Inferior parietal cortex (tissue), 1 donor: ENCODE data around the gene GMPR.

Source experiments
- DNase-seq: peaks from one replicate; pipeline ENCODE4 v3.0.0-alpha.2; 2016; ENCODE audit errors: extremely low spot score

Gene GMPR

DNA sequence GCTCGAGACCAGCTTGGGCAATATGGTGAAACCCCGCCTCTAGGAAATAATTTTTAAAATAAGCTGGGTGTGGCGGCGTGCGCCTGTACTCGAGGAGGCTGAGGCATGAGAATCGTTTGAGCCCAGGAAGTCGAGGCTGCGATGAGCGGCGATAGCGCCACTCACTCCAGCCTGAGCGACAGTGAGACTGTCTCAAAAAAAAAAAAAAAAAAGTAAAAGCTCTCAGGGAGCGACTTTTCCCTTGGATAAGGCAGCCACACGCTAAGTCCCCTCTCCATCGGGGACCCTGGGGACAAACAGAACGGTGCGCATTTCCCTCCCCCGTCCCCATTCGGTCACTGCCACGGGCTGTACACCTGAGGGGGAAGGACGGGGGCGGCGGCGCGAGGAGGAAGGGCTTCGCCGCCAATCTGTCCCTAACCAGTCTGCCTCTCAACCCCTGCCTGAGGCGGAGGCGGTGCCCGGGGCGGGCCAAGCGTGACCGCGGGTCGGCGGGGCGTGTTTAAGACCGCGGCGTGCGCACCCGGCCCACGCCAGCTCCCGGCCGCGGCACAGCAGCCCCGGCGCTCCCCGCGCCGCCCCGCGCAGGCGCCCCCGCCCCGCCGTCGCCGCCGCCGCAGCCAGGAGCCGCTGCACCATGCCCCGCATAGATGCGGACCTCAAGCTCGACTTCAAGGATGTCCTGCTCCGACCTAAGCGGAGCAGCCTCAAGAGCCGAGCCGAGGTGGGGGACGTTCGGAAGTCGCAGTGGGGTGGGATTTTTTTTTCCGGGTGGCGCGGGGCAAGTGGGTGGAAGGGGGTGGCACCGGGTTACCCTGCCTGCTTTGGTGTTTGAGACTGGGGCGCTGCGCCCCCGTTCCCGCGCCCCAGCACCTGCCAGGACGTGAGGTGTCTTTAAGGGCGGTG, at the start of gene GMPR:
TSS of gene GMPR (plus strand) at position 531 of the 906 bp plus-strand sequence. CDS start at position 638, 107 bp downstream.
- peak; percentile 37 for DNase-seq

DNA sequence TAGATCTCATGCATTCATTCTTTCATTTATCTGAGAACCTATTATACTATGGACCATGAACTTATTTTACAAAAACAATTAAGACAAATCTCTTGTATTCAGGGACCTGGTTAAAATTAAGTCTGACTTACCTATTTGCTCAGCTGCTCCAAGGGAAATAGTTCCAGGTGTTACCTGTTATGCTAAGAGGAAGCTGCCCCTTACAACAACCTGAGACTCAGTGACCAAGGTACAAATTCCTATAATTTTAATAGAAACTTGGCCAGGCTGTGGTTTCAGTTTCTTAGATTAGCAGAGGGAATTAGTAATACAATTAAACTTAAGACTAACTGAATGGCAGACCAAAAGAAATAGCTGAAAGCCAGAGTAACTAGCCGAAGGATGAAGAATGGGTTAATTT, 48.2 kb upstream of the GMPR start:
- no peak for DNase-seq

DNA sequence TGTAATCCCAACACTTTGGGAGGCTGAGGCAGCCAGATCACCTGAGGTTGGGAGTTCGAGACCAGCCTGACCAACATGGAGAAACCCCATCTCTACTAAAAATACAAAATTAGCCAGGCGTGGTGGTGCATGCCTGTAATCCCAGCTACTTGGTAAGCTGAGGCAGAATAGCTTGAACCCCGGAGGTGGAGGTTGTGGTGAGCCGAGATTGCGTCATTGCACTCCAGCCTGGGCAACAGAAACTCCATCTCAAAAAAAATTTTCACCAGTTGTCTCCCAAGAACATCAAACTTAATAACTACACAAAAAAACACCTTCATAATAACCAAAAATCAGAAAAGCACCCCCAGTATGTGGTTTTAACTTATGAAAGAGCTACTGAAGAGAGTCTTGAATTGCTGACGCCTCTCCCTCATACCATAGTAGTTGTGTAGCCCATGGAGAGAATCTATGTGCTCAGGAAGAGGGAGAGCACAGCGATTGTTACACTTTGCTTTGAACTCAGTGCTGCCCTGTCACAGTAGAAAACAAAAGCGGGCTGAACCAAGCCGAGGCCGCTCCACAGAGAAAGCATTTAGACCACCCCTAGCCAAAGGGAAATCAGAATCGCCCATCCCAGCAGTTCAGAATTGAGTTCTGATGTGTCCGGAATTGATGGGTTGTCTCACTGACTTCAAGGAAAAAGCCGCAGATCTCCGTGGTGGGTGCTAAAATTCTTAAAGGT, 42.0 kb upstream of the GMPR start:
- no peak for DNase-seq

GRCh38 chr6:16196984-16197546, 41.3 kb upstream of the GMPR start:
- no peak for DNase-seq

GRCh38 chr6:16198061-16198705, 40.2 kb upstream of the GMPR start:
- no peak for DNase-seq

- no peak for DNase-seq
These were observed 38.6 kb upstream of the GMPR start for GRCh38 chr6:16199804-16200203.

DNA sequence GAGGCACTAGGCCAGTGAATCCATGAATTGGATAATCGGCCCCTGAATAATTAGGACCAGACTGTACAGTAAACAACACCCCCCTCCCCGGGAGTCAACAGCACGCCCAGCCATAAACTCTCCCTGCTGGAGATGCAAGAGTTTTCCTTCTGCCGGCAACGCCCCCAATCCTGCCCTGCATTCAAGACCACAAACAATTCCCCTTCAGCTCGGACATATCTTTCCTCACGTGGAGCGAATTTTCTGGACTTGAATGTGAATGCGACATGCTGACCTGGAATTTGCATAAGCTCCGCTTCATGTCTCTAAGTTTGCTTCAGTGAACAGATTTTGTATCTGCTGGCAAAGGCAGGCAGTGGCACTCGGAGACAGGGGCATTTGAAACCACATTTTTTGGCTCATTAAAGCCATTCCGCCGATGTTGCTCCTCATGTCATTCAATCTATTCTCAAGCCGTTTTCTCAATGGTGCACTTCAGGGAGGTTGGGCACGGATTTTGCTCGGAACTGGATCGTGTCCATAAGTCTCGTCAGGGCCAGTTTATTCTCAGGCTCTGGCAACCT, 38.0 kb upstream of the GMPR start:
- peak; percentile 29 for DNase-seq

GRCh38 chr6:16201706-16202105, 36.7 kb upstream of the GMPR start:
- DNase-seq = no peak

DNA sequence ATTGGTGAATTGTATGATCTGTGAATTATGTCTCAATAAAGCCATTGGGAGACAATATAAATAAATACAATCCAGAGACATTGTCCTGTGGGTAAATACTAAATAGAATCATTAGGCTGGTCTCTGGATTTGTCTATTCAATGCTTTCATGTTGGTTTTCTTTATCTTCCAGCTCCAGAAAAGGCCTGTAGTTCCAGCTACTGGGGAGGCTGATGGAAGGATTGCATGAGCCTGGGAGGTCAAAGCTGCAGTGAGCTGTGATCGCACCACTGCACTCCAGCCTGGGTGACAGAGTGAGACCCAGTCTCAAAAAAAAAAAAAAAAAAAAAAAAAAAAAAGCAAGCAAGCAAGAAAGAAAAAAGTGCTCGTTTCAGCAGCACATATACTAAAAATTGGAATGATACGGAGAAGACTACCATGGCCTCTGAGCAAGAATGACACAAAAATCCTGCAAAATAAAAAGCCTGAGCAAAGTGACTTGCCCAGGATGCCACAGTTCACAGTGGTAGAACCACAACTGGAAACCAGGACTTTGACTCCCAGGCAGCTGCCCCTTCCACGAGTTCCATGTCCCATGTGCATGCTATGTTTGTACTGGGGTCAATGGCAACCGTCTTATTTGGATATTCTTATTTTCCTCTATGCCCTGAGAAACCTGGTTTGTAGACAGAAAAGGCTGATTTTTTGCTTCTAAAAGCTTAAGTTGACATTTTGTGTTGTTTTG, 33.6 kb upstream of the GMPR start:
- no peak for DNase-seq

GRCh38 chr6:16205377-16206144, 32.8 kb upstream of the GMPR start:
- DNase-seq = no peak

- DNase-seq = peak; percentile 93
These were observed 31.8 kb upstream of the GMPR start for GRCh38 chr6:16206595-16207037.

- no peak for DNase-seq
These were observed 29.4 kb upstream of the GMPR start for GRCh38 chr6:16208989-16209388.

DNA sequence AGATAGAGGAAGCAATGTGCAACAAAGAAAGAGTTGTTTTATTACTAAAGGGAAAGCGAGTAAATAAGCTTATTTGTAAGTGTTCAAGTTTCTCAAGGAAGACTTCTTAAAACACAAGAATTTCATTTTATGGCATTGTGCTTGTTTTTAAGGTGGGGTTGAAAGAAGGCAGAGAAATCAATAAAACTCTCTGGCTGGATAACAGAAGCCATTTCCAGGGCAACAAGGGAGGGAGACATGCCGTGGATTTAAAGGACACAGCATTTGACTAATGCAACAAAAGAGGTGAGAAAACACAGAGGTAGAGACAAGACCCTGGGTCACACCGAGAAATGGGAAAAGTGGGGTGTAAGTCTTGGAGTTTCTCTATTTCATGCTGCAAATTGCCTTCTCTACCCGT, 28.8 kb upstream of the GMPR start:
- no peak for DNase-seq

- DNase-seq = no peak
These were observed 26.1 kb upstream of the GMPR start for GRCh38 chr6:16212276-16212675.

GRCh38 chr6:16216501-16217155, 21.8 kb upstream of the GMPR start:
- no peak for DNase-seq

DNA sequence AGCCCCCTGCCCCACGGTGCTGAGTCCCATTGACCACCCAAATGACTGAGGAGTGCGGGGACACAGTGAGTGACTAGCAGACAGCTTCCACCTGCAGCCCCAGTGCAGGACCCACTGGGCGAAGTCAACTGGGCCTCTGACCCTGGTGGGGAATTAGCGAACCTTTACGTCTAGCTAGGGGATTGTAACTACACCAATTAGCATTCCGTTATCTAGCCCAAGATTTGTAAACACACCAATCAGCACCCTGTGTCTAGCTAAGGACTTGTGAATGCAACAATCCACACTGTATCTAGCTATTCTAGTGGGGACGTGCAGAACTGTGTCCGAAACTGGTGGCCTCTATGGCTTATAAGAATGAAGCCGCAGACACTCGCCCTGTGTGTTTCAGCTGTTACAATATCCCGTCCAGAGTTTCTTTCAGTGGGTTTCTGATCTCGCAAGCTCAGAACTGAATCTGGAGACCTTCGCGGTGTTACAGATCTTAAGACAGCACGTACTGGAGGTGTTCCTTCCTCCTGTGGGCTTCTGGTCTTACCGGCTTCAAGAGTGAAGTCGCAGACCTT, 21.1 kb upstream of the GMPR start:
- no peak for DNase-seq

- no peak for DNase-seq
These were observed 15.6 kb upstream of the GMPR start for GRCh38 chr6:16222826-16223225.

DNA sequence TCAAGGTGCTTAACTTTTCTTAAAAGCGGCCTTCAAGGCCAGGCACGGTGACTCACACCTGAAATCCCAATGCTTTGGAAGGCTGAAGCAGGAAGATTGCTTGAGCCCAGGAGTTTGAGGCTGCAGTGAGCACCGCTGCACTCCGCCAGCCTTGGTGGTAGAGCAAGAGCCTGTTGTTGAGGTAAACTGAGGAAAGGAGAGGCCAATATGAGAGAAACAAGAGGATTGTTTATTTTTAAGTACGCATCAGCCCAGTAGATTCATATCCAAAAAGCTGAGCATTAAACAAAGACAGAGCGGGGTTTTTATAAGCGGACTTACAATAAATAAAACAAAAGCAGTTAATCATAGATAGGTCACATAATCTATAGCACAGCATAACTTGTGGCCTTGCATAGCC, 15.0 kb upstream of the GMPR start:
- DNase-seq = no peak

DNA sequence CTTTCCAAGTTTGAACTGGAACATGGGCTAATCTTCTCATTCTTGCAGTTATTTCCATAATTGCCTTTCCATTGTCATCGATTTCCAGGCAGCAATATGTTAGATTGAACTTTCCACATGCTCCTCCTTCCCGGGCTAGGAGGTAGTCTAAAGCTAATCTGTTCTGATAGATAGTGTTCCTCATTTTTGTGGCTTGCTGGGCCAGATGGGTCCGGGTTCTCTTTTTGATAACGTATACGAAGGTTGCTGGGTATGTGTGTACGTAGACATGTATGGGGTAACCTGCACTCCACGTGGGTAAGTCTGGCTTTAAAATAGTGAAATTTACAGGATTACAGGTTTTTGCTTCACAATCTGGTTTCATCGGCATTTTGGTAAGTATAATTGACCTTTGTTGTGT, 14.0 kb upstream of the GMPR start:
- peak; percentile 35 for DNase-seq
